ENCODE results near the gene PARP16. TPM values are rescaled to one million over a fixed set of nuclear protein-coding genes. Genes with fewer than 3 reads are reported as not detected.

The PARP16 gene
- total and polyA plus RNA-seq, 5 donors from 2014 or later = 14.9 to 25.9 (median 20.8) TPM

GRCh38 chr15:65306551-65306950 lies 19.9 kb upstream of the PARP16 start:
- Mint-ChIP-seq H3K27ac (no peak overlapping the region), H3K4me1 (peaks cover 6 to 24% (median 18%) of the 10 kb centered on the region in 4 donors), H3K36me3 (no peaks in the 10 kb centered on the region), H3K4me3 (peak overlapping the region in 3 of 4 donors; percentile 3 to 56 (median 34)), H3K9me3 (no peaks in the 10 kb centered on the region), H3K27me3 (peaks cover 12% of the 10 kb centered on the region)
- Histone ChIP-seq H3K4me1 (ENCODE audit: control insufficient read depth, insufficient read depth, low read length, poor library complexity, severe bottlenecking) (peaks cover 8% of the 10 kb centered on the region), H3K27me3 (ENCODE audit: control insufficient read depth, insufficient read depth, low read length) (no peaks in the 10 kb centered on the region), H3K36me3 (ENCODE audit: control insufficient read depth, insufficient read depth, low read length) (no peaks in the 10 kb centered on the region), H3K27ac (ENCODE audit: insufficient read depth, low read length, poor library complexity, severe bottlenecking) (no peak overlapping the region), H3K4me3 (ENCODE audit: low read depth, low read length) (no peak overlapping the region), H3K9me3 (ENCODE audit: control insufficient read depth in 2 of 2, low read length in 2 of 2) (no peaks in the 10 kb centered on the region)
- DNase-seq (no peak), ATAC-seq (ENCODE audit: low read depth in 2 of 2) (no peak)

- H3K4me1 Mint-ChIP-seq = peaks cover 6 to 24% (median 18%) of the 10 kb centered on the region in 4 donors
- H3K27ac ChIP-seq (ENCODE audit: insufficient read depth, low read length, poor library complexity, severe bottlenecking) = no peak overlapping the region
- no peak for DNase-seq
- no peaks in the 10 kb centered on the region for H3K9me3 Mint-ChIP-seq
- H3K27ac Mint-ChIP-seq = peak overlapping the region in 1 of 3 donors; percentile 98
- H3K9me3 ChIP-seq (ENCODE audit: control insufficient read depth in 2 of 2, low read length in 2 of 2) = no peaks in the 10 kb centered on the region
- H3K27me3 ChIP-seq (ENCODE audit: control insufficient read depth, insufficient read depth, low read length) = no peaks in the 10 kb centered on the region
- H3K4me1 ChIP-seq (ENCODE audit: control insufficient read depth, insufficient read depth, low read length, poor library complexity, severe bottlenecking) = peaks cover 8% of the 10 kb centered on the region
- no peaks in the 10 kb centered on the region for H3K36me3 ChIP-seq (ENCODE audit: control insufficient read depth, insufficient read depth, low read length)
- no peak for ATAC-seq (ENCODE audit: low read depth in 2 of 2)
- H3K4me3 Mint-ChIP-seq = peak overlapping the region in 3 of 4 donors; percentile 3 to 34 (median 17)
- H3K4me3 ChIP-seq (ENCODE audit: low read depth, low read length) = no peak overlapping the region
- H3K27me3 Mint-ChIP-seq = peaks cover 12% of the 10 kb centered on the region
- H3K36me3 Mint-ChIP-seq = no peaks in the 10 kb centered on the region
Measured at GRCh38 chr15:65305776-65306175, 19.1 kb upstream of the PARP16 start.

GRCh38 chr15:65305150-65305758 lies 18.6 kb upstream of the PARP16 start:
- Histone ChIP-seq H3K9me3 (ENCODE audit: control insufficient read depth in 2 of 2, low read length in 2 of 2) (no peaks in the 10 kb centered on the region), H3K4me1 (ENCODE audit: control insufficient read depth, insufficient read depth, low read length, poor library complexity, severe bottlenecking) (peaks cover 8% of the 10 kb centered on the region), H3K36me3 (ENCODE audit: control insufficient read depth, insufficient read depth, low read length) (no peaks in the 10 kb centered on the region), H3K27ac (ENCODE audit: insufficient read depth, low read length, poor library complexity, severe bottlenecking) (peak overlapping the region; percentile 92), H3K4me3 (ENCODE audit: low read depth, low read length) (peak overlapping the region; percentile 93), H3K27me3 (ENCODE audit: control insufficient read depth, insufficient read depth, low read length) (no peaks in the 10 kb centered on the region)
- Mint-ChIP-seq H3K27ac (peak overlapping the region; percentile 98 to 99 (median 98)), H3K4me3 (peak overlapping the region; percentile 93 to 100 (median 97)), H3K4me1 (peaks cover 6 to 28% (median 21%) of the 10 kb centered on the region in 4 donors), H3K9me3 (peaks cover 0 to 2% (median 0%) of the 10 kb centered on the region in 7 donors), H3K27me3 (peaks cover 12% of the 10 kb centered on the region), H3K36me3 (no peaks in the 10 kb centered on the region)
- DNase-seq (no peak), ATAC-seq (ENCODE audit: low read depth in 2 of 2) (no peak)

- H3K36me3 Mint-ChIP-seq = no peaks in the 10 kb centered on the region
- ATAC-seq (ENCODE audit: low read depth in 2 of 2) (peak; percentile 78 to 82), DNase-seq (peak; percentile 70 to 92 (median 92))
- H3K9me3 Mint-ChIP-seq = peaks cover 0 to 2% (median 0%) of the 10 kb centered on the region in 7 donors
- Histone ChIP-seq H3K4me1 (ENCODE audit: control insufficient read depth, insufficient read depth, low read length, poor library complexity, severe bottlenecking) (peaks cover 8% of the 10 kb centered on the region), H3K4me3 (ENCODE audit: low read depth, low read length) (peak within 1 kb of the TSS; percentile 93), H3K9me3 (ENCODE audit: control insufficient read depth in 2 of 2, low read length in 2 of 2) (no peaks in the 10 kb centered on the region), H3K36me3 (ENCODE audit: control insufficient read depth, insufficient read depth, low read length) (no peaks in the 10 kb centered on the region), H3K27me3 (ENCODE audit: control insufficient read depth, insufficient read depth, low read length) (no peaks in the 10 kb centered on the region), H3K27ac (ENCODE audit: insufficient read depth, low read length, poor library complexity, severe bottlenecking) (peak within 1 kb of the TSS; percentile 92)
- H3K4me1 Mint-ChIP-seq = peaks cover 6 to 31% (median 24%) of the 10 kb centered on the region in 4 donors
- H3K27ac Mint-ChIP-seq = peak within 1 kb of the TSS; percentile 98 to 99 (median 98)
- H3K27me3 Mint-ChIP-seq = peaks cover 12% of the 10 kb centered on the region
- H3K4me3 Mint-ChIP-seq = peak within 1 kb of the TSS; percentile 93 to 100 (median 97)
Measured at GRCh38 chr15:65304381-65305149, 17.9 kb upstream of the PARP16 start, which contains the start of gene RNU5B-1. TSS of gene RNU5B-1 (plus strand) at chr15:65304677.

- Mint-ChIP-seq H3K4me3 (peak overlapping the region; percentile 93 to 100 (median 97)), H3K27ac (peak overlapping the region; percentile 98 to 99 (median 98)), H3K9me3 (peaks cover 0 to 2% (median 0%) of the 10 kb centered on the region in 7 donors), H3K4me1 (peaks cover 6 to 31% (median 26%) of the 10 kb centered on the region in 4 donors), H3K36me3 (no peaks in the 10 kb centered on the region), H3K27me3 (peaks cover 12% of the 10 kb centered on the region)
- Histone ChIP-seq H3K4me3 (ENCODE audit: low read depth, low read length) (peak overlapping the region; percentile 93), H3K27ac (ENCODE audit: insufficient read depth, low read length, poor library complexity, severe bottlenecking) (peak overlapping the region; percentile 92), H3K9me3 (ENCODE audit: control insufficient read depth in 2 of 2, low read length in 2 of 2) (no peaks in the 10 kb centered on the region), H3K4me1 (ENCODE audit: control insufficient read depth, insufficient read depth, low read length, poor library complexity, severe bottlenecking) (peaks cover 8% of the 10 kb centered on the region), H3K27me3 (ENCODE audit: control insufficient read depth, insufficient read depth, low read length) (no peaks in the 10 kb centered on the region), H3K36me3 (ENCODE audit: control insufficient read depth, insufficient read depth, low read length) (no peaks in the 10 kb centered on the region)
- DNase-seq (no peak), ATAC-seq (ENCODE audit: low read depth in 2 of 2) (peak in 1 of 2 donors; percentile 1)
Measured at GRCh38 chr15:65303687-65304380, 17.2 kb upstream of the PARP16 start.

- DNase-seq = no peak
- Mint-ChIP-seq H3K27ac (no peak overlapping the region), H3K4me1 (peaks cover 9 to 44% (median 32%) of the 10 kb centered on the region in 4 donors), H3K27me3 (peaks cover 16% of the 10 kb centered on the region), H3K36me3 (no peaks in the 10 kb centered on the region), H3K9me3 (peaks cover 0 to 2% (median 0%) of the 10 kb centered on the region in 7 donors), H3K4me3 (peak overlapping the region in 2 of 4 donors; percentile 41 to 75)
- Histone ChIP-seq H3K4me1 (ENCODE audit: control insufficient read depth, insufficient read depth, low read length, poor library complexity, severe bottlenecking) (peaks cover 18% of the 10 kb centered on the region), H3K27ac (ENCODE audit: insufficient read depth, low read length, poor library complexity, severe bottlenecking) (no peak overlapping the region), H3K4me3 (ENCODE audit: low read depth, low read length) (no peak overlapping the region), H3K9me3 (ENCODE audit: control insufficient read depth in 2 of 2, low read length in 2 of 2) (no peaks in the 10 kb centered on the region), H3K27me3 (ENCODE audit: control insufficient read depth, insufficient read depth, low read length) (no peaks in the 10 kb centered on the region), H3K36me3 (ENCODE audit: control insufficient read depth, insufficient read depth, low read length) (no peaks in the 10 kb centered on the region)
- ATAC-seq (ENCODE audit: low read depth in 2 of 2) = no peak
Measured at GRCh38 chr15:65302061-65302460, 15.4 kb upstream of the PARP16 start.

- ATAC-seq (ENCODE audit: low read depth in 2 of 2) (no peak), DNase-seq (no peak)
- Histone ChIP-seq H3K4me1 (ENCODE audit: control insufficient read depth, insufficient read depth, low read length, poor library complexity, severe bottlenecking) (peaks cover 27% of the 10 kb centered on the region), H3K4me3 (ENCODE audit: low read depth, low read length) (no peak overlapping the region), H3K36me3 (ENCODE audit: control insufficient read depth, insufficient read depth, low read length) (no peaks in the 10 kb centered on the region), H3K27ac (ENCODE audit: insufficient read depth, low read length, poor library complexity, severe bottlenecking) (no peak overlapping the region), H3K27me3 (ENCODE audit: control insufficient read depth, insufficient read depth, low read length) (no peaks in the 10 kb centered on the region), H3K9me3 (ENCODE audit: control insufficient read depth in 2 of 2, low read length in 2 of 2) (no peaks in the 10 kb centered on the region)
- peak overlapping the region in 1 of 4 donors; percentile 87 for H3K4me3 Mint-ChIP-seq
- H3K27ac Mint-ChIP-seq = peak overlapping the region in 2 of 3 donors; percentile 98
- peaks cover 19% of the 10 kb centered on the region for H3K27me3 Mint-ChIP-seq
- H3K36me3 Mint-ChIP-seq = no peaks in the 10 kb centered on the region
- H3K9me3 Mint-ChIP-seq = peaks cover 0 to 2% (median 0%) of the 10 kb centered on the region in 7 donors
- peaks cover 13 to 46% (median 33%) of the 10 kb centered on the region in 4 donors for H3K4me1 Mint-ChIP-seq
Measured at GRCh38 chr15:65300924-65301441, 14.3 kb upstream of the PARP16 start.

Measured in CD4-positive, CD25-positive, alpha-beta regulatory T cell (primary cell).